HG02938 (cell line): ENCODE data around the gene FOXN3.

Experiments used
- ATAC-seq: cut with Tn5 transposase; IDR thresholded peaks from one replicate; pipeline ENCODE4 v1.9.1; 2021; ENCODE audit warnings: mild to moderate bottlenecking, moderate library complexity; ENCODE audit not compliant: unreplicated experiment

Gene FOXN3

DNA sequence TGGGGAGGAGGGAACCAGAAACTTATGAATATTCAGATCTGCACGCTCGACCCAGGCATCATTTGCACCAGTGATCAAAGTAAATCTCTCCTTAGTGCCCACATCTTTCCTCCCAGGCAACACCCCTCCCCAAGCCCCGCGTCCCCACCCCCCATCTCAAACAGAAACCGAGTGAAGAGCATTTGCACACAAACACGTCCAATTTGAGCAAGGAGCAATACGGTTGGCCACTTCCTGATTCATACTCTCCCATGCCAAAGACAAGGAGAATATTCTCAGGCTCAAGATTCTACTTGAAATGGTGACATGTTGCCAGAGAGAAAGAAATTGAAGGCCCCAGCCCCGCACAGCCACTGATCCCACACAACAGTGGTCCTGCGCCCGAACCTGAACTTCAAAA lies 7.1 kb downstream of the FOXN3 start:
- ATAC-seq: no peak

DNA sequence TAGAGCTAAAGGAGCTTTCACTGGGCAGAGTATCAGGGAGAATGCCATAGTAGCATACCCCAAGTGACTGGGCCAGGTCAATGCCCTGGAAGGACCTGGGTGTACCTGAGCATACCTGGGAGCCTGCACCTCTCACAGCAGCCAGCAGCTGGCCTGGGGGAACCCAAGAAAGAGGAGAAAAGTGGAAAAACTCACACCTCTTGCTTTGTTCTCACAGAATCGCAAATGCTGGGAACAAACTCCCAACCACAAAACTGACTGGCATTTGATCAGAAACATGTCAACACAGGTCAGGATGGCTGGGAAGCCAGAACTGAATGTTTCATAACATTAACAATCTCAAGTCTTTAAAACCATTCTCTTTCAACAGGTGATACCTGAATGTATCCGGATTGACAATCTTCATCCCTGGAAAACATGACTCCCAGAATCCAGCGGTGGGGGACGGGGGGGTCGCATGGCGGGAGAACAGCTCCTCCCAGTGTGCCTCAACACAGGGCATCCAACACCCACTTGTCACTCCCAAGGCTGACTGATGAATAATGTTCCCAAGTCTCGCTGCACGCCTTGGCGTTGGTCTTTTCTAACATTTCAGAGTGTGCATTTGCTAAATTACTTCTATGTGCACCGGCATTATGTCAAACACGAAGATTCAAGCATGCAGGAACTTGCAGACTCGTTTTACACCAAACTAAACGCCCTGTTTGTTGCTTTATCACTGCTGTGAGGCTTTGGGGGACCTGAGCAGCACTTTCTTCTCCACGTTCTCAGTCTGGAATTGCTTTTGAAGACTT lies 7.9 kb downstream of the FOXN3 start:
- ATAC-seq: no peak

DNA sequence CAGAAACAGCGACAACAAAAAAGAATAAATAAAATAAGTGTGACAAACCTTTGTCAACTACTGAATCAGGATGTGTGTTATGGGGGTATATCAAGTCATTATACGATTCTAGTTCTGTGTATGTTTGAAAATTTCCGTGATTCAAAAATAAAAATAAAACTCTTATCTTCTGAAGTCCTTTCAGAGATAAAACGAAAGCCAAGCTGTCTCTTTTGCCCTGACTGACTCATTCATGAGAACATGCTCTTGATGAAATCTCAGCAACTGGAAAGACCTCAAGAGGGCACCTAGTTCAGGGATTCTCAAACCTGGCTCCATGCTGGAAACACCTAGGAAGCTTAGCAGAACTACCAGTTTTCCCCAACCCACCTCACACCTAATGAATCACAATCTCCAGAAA lies 9.2 kb downstream of the FOXN3 start:
- ATAC-seq: no peak

DNA sequence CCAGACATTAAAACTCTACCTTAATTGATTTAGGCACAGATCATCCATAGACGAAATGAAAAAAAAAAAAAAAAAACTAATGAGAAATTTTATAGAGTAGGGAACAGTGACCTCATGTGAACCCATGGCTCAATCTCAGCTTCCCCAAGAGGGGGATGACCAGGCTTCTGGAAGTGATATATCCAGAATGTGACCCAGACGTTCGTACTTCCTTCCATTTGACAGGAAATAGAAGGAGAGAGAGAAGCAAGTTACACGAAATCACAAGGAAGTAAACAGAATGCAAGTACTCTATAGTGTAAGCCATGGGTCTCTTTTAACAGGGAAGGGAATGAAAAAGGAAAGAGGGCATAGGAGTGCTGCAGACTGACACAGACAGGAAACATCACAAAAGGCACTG lies 10.1 kb downstream of the FOXN3 start:
- ATAC-seq: no peak

DNA sequence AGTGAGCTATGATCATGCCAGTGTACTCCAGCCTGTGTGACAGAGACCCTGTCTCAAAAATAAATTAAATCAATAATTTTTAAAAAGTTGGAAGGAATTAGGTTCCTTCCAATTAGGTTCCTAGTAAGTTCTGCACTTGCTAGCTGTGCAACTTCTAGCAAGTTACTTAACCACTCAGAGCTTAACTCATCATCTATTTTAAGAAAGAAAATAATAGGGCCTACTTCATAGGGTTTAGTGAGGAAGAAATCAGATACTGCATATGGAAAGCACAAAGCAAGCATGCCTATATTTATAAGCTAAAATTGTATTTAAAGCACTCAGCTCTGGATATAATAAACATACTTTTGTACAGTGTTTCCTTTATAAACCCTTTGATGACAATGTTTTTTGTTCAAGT lies 10.7 kb downstream of the FOXN3 start:
- ATAC-seq: no peak

DNA sequence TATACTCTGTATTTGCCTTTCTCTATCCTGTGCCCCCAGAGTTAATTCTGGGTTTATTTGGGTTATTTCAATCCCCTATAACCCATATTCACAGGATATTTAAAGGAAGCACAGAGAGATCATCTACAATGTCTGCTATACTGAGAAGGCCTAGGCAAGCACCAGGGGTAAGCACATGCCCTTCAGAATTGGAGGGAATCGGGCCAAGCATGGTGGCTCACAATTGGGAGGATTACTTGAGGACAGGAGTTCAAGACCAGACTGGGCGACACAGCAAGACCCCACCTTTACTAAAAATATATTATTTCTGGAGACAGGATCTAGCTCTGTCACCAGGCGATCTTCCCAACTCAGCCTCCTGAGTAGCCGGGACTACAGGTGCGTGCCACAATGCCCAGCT lies 11.3 kb downstream of the FOXN3 start:
- no peak for ATAC-seq

DNA sequence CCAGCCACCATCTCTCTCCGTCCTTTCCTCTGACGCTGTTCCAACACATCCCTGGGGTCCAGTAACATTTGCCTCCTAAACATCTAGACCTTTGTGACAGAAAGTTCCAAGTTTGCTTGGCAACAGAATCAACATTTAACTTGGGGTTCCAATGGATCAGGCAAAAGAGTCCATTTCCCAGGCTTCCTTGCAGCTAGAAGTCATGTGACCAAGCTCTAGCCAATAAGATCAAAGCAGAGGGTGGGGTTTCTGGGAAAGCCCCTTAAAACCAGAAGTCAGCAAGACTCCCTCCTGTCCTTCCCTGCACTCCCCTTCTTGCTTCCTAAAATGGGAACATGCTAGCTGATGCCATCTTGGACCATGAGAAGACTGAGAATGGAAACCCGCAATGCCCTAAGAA lies 14.7 kb downstream of the FOXN3 start:
- no peak for ATAC-seq

DNA sequence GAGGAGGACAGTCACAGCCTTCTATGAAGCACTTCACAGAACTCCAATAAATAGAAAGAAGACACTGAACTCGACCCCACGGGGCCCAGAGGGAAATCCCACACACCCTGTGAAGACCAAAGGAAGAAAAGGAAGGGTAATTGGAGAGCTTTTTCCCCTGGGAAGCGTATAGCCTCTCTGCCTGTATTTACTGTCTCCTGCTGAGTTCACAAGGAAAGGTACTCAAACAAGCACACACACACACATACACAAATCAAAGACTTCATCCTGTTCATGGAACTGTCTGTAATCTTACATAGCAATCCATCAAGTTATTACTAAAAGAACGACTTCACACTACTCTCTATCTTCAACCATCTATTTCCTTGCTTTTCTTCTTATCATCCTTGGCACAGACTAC lies 15.3 kb downstream of the FOXN3 start:
- ATAC-seq: no peak

DNA sequence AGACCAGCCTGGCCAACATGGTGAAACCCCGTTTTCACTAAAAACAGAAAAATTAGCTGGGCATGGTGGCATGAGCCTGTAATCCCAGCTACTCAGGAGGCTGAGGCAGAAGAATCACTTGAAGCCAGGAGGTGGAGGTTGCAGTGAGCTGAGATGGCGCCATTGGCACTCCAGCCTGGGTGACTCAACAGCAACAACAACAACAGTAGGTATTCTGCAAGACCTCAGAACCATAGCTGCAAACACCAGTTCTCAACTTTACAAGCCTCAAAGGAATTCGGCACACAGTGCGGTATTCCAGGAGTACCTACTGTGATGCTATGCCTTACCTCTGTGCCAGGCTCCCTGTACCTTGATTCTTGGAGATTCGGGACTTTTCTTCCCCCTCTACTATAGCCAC lies 15.8 kb downstream of the FOXN3 start:
- no peak for ATAC-seq

DNA sequence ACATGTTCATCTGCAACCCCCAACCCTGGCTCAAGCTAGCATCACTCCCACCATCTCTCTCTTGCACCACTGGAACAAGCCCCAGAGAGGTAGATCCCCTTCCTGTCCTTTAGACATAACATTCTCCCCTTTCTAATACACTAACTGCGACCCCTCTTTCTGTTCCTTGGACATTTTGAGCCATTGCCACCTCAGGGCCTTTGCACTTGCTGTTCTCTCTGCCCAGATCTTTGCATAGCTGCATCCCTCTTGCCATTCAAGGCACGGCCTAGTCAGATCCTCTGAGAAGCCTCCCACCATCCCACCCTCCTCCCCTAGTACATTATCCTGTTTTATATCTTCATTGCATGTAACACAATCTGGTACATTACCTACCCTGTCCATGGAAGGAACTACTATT lies 16.5 kb downstream of the FOXN3 start:
- no peak for ATAC-seq

DNA sequence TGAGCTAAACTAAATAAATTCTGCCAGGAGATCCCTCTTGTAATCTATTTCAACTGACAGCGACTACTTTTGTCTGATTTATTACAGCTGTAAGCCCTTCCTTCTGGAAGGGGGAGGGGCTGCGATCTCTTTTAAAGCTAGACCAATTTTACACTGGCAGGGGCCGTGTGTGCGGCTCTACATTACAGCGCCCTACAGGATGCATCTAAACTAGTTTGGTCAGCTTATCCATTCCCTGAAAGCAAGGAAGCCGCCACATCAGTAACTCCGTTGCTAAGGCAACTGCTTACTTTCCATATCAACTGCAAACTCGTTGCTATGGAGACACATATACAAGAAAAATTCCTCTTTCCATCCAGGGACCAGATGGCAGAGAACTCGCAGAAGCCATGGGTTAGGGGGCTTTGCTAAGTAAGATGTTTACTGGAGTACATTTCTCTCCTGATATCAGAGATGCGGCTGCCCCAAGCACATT lies 17.4 kb downstream of the FOXN3 start:
- ATAC-seq: no peak

DNA sequence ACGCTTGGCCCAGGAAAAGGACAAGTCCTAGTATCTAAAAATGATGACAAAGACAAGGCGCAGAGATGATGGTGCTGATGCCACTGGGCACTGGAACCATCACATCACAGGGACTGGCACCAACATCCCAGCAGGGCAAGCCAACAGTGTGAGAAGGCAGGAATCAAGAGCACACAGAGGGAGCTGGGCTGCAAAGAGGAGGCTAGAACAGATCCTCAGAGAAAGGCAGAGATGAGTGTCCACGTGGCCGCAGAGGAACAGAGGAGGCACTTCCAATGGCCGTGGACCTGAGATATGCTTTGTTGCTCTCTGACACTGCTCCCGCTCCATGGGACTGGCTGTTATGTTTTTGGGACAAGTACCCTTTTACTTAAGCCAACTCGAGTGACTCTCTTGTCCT lies 17.9 kb downstream of the FOXN3 start:
- no peak for ATAC-seq

DNA sequence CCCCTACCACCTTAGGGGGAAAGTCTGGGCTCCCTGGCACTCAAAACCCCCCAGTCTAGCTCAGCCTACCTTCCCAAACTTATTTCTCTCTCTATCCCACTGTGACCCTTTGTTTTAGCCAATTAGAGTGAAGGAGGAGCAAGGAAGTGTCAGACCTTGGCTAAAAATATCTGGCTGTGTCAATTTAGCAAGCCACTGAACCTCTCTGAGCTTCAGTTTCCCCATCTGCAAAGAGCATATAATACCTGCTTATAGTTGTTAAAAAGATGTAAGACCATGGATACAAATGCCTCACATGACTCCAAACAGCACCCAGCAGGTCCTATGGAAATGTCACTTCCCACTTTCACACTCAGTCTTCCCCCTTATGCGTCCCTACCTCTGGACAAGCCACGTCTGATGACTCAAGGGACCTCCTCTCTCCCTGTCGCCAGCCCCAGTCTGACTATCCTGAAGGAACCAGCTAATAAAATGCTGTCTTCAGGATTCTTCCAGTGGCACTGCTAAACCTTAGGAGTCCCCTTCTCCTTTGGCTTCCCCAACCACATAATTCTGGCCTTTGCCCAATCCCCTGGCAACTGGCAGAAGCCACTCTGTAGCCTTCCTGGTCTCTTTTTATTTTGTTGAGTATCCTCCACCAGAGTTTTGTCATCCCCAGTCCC lies 19.3 kb downstream of the FOXN3 start:
- no peak for ATAC-seq

DNA sequence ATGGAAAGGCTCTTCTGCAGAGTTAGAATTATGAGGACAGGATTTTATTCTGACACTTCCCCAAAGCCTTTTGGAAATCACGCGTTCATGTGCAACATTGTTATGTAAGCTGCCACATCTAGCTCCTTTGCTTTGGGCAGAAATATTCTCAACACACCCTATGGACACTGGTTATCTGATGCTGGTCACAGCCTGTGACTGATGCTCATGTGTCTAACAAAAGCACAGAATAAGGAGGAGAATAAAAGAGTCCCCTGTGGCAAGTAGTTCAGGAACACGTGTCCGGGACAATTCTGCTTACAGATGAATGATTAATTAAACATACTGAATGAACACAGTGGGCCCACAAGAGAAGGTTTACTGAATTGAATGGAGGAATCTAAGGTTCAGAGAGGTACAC lies 22.1 kb downstream of the FOXN3 start:
- ATAC-seq: no peak

DNA sequence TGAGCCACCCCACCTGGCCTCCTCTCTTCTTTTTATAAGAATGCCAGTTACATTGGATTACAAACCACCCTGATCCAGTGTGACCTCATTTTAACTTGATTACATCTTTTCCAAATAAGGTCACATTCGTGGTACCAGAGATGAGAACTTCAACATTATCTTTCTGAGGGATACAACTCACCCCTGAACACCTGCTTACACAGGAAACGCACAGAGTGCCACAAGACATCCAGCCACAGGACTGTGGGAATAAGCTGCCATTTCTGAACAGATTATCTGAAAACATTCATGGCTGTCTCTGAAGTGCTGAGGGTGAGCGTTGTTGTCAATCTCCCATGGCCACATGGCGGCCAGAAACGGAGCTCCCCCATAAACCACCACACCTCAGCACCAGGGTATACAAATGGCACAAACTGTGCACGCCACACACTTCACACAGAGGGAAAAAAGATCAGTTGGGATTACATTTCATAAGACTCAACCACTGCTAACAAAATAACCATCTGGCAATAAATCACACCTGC lies 23.7 kb downstream of the FOXN3 start:
- ATAC-seq: no peak

DNA sequence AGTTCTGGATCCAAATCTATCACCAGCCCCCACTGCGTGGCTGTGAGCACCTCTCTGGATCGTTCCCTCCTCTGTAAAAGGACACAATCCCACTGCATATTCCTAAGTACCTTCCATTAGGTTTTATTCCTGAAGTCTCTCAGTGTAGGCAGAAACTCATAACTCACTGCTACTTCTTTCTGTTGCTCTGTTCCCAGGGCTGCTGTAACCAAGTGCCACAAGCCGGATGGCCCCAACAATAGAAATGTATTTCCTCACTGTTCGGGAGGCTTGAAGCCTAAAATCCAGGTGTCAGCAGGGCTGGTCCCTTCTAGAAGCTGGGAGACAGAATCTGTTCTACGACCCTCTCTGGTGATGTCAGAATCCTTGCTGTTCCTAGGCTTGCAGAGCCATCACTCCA lies 24.9 kb downstream of the FOXN3 start:
- ATAC-seq: no peak

DNA sequence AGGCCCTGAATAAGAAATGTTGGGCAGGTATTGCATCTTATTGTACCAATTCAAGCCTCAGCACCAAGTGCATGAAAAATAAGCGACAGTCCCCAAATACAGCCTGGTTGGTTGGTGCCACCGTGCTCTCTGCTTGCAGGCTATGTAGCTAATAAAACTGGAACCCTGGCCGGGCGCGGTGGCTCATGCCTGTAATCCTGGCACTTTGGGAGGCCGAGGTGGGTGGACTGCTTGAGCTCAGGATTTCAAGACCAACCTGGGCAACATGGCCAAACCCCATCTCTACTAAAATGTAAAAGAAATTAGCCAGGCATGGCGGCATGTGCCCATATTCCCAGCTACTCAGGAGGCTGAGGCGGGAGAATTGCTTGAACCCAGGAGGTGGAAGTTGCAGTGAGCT lies 25.5 kb downstream of the FOXN3 start:
- no peak for ATAC-seq

DNA sequence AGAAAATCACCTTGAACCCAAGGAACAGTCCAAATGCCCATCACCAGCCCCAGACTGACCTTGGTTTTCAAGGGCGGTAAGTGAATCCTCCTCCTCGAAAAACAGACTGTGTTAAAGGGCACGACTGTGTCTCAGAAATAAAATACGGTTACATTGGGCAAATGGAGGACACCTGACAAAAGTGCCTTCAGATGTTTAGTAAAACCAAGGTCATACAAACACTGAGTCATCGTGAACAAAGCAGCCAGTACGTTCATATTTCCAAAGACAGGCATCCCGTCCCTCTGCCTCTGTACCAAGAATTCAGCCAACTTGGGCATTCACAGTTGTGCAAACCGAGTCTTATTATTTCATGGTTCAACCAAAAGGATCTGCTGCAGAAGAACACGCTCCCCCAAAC lies 25.9 kb downstream of the FOXN3 start:
- ATAC-seq: no peak

DNA sequence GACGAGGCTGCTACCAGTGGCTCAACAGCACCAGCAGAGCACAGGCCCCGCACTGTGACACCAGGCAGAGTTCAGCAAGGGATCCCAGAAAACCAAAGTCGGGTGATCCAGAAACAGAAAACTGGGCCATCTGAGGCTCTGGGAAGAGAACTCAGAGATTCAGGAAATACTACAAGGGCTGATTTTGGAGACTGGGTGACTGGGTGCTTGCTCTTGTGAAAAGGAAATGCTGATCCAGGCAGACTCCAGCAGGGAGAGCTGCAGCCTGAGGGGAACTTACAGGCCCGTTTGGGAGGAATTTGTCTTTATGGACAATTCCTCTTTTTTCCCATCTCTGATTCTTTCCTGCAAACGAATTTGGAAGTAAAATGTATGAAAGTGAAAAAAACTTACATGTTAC lies 28.2 kb downstream of the FOXN3 start:
- no peak for ATAC-seq

DNA sequence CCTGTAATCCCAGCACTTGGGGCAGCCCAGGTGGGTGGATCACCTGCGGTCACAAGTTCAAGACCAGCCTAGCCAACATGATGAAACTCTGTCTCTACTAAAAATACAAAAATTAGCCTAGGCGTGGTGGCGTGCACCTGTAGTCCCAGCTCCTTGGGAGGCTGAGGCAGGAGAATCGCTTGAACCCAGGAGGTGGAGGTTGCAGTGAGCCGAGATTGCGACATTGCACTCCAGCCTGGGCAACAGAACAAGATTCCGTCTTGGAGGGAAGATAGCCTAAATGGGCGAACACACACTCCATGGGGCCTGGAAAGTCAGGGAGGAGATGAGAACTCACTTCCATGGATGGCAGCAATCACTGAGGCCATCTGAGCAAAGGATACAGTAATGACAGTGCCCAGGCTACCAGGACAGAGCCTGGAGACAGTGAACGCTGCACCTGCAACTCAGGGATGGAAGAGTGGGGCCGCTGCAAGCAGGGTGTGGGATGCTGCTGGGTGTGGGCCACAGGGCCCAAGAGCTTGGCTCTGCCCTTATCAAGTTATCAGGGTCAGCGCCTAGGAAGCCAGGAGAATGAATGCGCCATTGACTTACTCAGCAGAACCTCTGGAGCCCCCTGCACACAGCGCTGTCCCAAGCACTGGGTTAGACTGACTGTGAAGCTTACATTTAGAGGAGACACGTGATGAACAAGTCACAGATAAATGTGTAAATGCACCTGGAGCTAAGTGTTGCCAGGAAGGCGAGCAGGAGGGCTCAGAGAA lies 28.9 kb downstream of the FOXN3 start:
- no peak for ATAC-seq

DNA sequence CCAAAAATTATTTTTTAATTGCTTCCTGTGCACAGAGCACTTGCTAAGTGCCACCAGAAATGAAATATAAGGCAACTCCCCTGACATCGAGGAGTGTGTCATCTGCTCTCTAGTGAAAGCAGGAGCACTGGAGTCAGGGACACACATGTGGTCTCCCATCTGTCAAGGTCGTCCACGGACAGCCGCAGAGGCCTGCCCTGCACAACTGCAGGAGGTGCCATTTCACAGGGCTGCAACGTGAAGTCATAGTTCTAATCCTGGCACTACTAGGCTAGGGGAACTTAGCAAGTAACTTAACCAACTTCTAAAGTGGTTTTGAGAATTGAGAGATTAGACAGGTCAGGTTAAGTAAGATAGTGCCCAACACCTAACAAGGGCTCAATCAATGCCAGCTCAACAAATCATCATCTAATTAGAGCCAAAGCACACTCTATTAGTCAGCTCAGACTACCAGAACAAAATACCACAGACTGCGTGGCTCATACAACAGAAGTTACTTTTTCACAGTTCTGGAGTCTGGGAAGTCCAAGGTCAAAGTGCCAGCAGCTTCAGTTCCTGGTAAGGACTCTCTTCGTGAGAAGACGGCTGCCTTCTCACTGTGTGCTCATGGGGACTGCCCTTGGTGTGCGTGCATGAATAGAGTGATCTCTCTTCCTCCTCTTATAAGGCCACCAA lies 30.7 kb downstream of the FOXN3 start:
- no peak for ATAC-seq
